WERI-Rb-1 (cell line): ENCODE results near the gene DNAH5.

Source experiments
- DNase-seq: peaks from one replicate; pipeline ENCODE4 v3.0.0-alpha.2; 2020
- H3K27ac ChIP-seq: fragments of 250-450 bp; sonication (Bioruptor Pico); 2 replicates; pipeline ENCODE4 v1.5.1; 2020; ENCODE audit warnings: mild to moderate bottlenecking, moderate library complexity
- H3K27me3 ChIP-seq: fragments of 250-450 bp; sonication (Bioruptor Pico); 2 replicates; pipeline ENCODE4 v1.5.1; 2021; ENCODE audit warnings: mild to moderate bottlenecking, low read depth, moderate library complexity; ENCODE audit not compliant: insufficient read depth, severe bottlenecking
- H3K36me3 ChIP-seq: fragments of 250-450 bp; sonication (Bioruptor Pico); 2 replicates; pipeline ENCODE4 v1.5.1; 2020; ENCODE audit warnings: mild to moderate bottlenecking, moderate library complexity
- H3K4me3 ChIP-seq: 2 replicates; pipeline ENCODE4 v1.5.1; 2011; ENCODE audit warnings: low read depth, mild to moderate bottlenecking, control low read depth, low read length
- H3K9me3 ChIP-seq: fragments of 250-450 bp; sonication (Bioruptor Pico); 2 replicates; pipeline ENCODE4 v1.5.1; 2021; ENCODE audit warnings: mild to moderate bottlenecking, moderate library complexity; ENCODE audit not compliant: severe bottlenecking
- TF ChIP-seq, protein P1 (sequence below): IDR thresholded peaks from 2 replicates; pipeline ENCODE4 v1.5.1; 2011; ENCODE audit warnings: low read depth, mild to moderate bottlenecking, control low read depth, inconsistent platforms, low read length

Gene DNAH5

DNA sequence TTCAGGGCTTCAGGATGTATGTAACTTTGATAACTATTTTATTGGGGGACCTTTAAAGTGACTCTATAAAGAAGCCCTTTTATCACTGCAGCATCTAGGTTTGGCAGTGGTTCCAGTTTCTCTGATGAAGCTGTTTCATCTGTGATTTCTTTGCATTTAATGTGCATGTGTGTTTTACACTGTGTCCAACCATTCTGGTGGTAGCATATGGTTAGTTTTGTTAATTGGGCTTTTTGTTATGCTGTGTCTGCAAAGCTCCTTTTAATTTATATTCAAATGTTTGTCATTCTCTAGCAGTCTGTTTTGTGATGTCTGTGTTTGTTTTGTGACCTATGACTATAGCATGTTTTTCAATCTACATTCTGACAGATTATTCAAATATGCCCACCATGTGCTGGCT lies 294.8 kb downstream of the DNAH5 start:
- H3K27ac ChIP-seq, result no peak overlapping the region
- H3K27me3 ChIP-seq, result no peaks in the 10 kb centered on the region
- TF ChIP-seq, protein P1, sequence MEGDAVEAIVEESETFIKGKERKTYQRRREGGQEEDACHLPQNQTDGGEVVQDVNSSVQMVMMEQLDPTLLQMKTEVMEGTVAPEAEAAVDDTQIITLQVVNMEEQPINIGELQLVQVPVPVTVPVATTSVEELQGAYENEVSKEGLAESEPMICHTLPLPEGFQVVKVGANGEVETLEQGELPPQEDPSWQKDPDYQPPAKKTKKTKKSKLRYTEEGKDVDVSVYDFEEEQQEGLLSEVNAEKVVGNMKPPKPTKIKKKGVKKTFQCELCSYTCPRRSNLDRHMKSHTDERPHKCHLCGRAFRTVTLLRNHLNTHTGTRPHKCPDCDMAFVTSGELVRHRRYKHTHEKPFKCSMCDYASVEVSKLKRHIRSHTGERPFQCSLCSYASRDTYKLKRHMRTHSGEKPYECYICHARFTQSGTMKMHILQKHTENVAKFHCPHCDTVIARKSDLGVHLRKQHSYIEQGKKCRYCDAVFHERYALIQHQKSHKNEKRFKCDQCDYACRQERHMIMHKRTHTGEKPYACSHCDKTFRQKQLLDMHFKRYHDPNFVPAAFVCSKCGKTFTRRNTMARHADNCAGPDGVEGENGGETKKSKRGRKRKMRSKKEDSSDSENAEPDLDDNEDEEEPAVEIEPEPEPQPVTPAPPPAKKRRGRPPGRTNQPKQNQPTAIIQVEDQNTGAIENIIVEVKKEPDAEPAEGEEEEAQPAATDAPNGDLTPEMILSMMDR, result no peak
- H3K9me3 ChIP-seq, result no peaks in the 10 kb centered on the region
- no peaks in the 10 kb centered on the region for H3K36me3 ChIP-seq
- DNase-seq, result no peak
- no peak overlapping the region for H3K4me3 ChIP-seq

DNA sequence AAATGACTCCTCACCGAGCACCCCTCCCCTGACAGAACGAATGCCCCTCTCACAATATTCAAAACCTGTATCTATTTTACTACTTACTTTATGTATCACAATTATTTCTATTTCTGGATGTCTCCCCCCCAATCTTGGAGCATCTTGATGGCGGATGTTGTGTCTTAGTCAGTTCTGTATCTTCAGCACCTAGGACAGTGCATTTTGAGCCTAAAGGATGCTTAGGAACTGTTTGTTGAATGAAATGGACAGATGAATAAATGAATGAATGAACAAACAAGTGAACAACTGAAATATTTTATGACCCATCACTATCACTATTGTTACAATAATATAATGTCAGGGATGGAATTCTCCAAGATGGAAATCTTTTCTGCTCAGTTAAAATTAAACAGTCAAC lies 295.7 kb downstream of the DNAH5 start:
- no peaks in the 10 kb centered on the region for H3K27me3 ChIP-seq
- no peaks in the 10 kb centered on the region for H3K36me3 ChIP-seq
- no peak for DNase-seq
- no peak overlapping the region for H3K27ac ChIP-seq
- TF ChIP-seq, protein P1, result no peak
- no peaks in the 10 kb centered on the region for H3K9me3 ChIP-seq
- no peak overlapping the region for H3K4me3 ChIP-seq

DNA sequence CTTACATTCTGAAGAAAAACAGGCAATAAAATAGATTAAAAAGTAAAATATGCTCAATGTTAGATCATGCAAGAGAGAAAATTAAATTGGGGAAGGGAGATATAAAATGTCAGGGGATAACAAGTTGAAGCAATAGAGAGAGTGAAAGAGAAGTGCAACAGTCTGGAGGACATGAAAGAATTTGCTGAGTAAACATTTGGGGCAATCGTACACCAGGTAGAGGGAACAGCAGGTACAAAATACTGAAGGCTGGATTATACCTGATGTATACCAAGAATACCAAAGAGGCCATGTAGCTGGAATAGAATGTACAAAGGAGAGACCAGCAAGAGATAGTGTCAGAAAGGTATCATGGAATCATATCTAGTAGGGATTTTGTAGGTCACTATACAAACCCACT lies 300.8 kb downstream of the DNAH5 start:
- H3K36me3 ChIP-seq, result no peaks in the 10 kb centered on the region
- no peaks in the 10 kb centered on the region for H3K9me3 ChIP-seq
- DNase-seq, result no peak
- no peak overlapping the region for H3K4me3 ChIP-seq
- H3K27me3 ChIP-seq, result no peaks in the 10 kb centered on the region
- H3K27ac ChIP-seq, result no peak overlapping the region
- TF ChIP-seq, protein P1, result no peak

DNA sequence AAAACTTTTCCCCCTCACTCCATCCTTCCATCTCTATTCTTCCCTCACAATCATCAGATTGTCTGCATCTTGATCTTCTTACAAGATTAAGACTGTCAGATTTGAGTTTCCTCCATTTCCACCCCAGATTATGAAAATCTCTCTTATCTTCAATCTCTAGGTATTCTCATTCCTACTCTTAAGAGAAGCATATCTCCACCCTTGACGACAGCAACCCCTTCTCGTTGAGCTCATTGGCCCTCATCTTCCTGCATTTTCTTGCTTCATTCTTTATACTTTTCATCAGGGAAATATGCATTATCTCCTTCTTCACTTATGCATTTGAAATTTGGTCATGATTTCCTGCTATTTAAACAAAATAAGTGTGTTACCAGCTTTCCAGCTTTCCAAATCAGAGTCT lies 301.3 kb downstream of the DNAH5 start:
- no peak overlapping the region for H3K4me3 ChIP-seq
- H3K36me3 ChIP-seq, result no peaks in the 10 kb centered on the region
- no peak overlapping the region for H3K27ac ChIP-seq
- H3K27me3 ChIP-seq, result no peaks in the 10 kb centered on the region
- TF ChIP-seq, protein P1, result no peak
- no peaks in the 10 kb centered on the region for H3K9me3 ChIP-seq
- DNase-seq, result no peak
